Muscle layer of colon (tissue), 2 donors: ENCODE measurements around the gene WNT5A.

Experiments
- H3K27ac ChIP-seq: one replicate; pipeline ENCODE4 v1.7.0; 2013; ENCODE audit warnings: low read depth, mild to moderate bottlenecking, low read length, moderate library complexity
- H3K27me3 ChIP-seq, 2 donors: one replicate each; pipeline ENCODE4 v1.7.0; 2013; ENCODE audit warnings: low read length in 2 of 2, mild to moderate bottlenecking in 2 of 2; ENCODE audit not compliant: insufficient read depth in 2 of 2, control insufficient read depth in 1 of 2
- H3K36me3 ChIP-seq: one replicate; pipeline ENCODE4 v1.7.0; 2013; ENCODE audit warnings: mild to moderate bottlenecking, low read length; ENCODE audit not compliant: insufficient read depth
- H3K4me1 ChIP-seq: one replicate; pipeline ENCODE4 v1.7.0; 2013; ENCODE audit warnings: mild to moderate bottlenecking, low read length; ENCODE audit not compliant: insufficient read depth
- H3K4me3 ChIP-seq, 2 donors: one replicate each; pipeline ENCODE4 v1.7.0; 2013; ENCODE audit warnings: low read length in 2 of 2, low read depth in 1 of 2, mild to moderate bottlenecking in 1 of 2, moderate library complexity in 1 of 2
- H3K9ac ChIP-seq: one replicate; pipeline ENCODE4 v1.7.0; 2013; ENCODE audit warnings: low read length
- H3K9me3 ChIP-seq: one replicate; pipeline ENCODE4 v1.7.0; 2013; ENCODE audit warnings: mild to moderate bottlenecking, low read length
- donor health status: abdominal sarcoma.
- donor health status: Adenocarcinoma of cecum.

The WNT5A gene

DNA sequence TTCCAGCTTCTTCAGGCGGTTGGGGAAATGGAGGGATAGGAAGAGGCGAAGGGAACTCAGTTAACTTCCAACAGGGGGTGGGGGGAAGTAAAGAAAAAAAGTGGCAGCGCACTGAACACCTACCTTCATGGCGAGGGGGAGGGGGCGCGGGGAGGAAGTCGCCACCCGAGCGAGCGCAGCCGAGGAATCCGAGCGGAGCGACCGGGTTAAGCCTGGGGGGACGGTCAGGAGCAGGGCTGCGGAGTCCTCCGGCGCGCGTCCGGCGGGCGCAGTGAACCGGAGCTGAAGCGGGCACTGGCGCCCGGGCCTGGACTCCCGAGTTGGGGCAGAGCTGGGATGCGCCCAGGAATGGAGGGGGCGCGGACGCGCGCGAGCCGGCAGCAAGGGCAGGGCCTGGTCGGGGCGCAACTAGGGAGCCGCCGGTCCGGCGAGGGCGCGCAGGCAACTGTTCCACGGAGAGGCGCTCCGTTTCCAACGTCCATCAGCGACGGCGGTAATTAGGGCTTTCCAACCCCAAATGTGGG lies at the start of gene WNT5A:
Gene WNT5A (minus strand): TSS at position 450 of the 524 bp plus-strand sequence. CDS start 321 bp downstream, at position 129.
- Histone ChIP-seq H3K9me3 (no peaks in the 10 kb centered on the region), H3K36me3 (no peaks in the 10 kb centered on the region), H3K27me3 (peaks cover 0 to 1% of the 10 kb centered on the region in 2 donors), H3K27ac (peak within 1 kb of the TSS; percentile 76), H3K9ac (peak within 1 kb of the TSS; percentile 88), H3K4me3 (peak within 1 kb of the TSS; percentile 81 to 92), H3K4me1 (peaks cover 29% of the 10 kb centered on the region)

- no peak overlapping the region for H3K9ac ChIP-seq
- no peaks in the 10 kb centered on the region for H3K27me3 ChIP-seq
- H3K4me1 ChIP-seq, result no peaks in the 10 kb centered on the region
- no peak overlapping the region for H3K4me3 ChIP-seq
- H3K9me3 ChIP-seq, result no peaks in the 10 kb centered on the region
- no peak overlapping the region for H3K27ac ChIP-seq
- H3K36me3 ChIP-seq, result no peaks in the 10 kb centered on the region
Observed at GRCh38 chr3:55534876-55535275, 47.8 kb upstream of the WNT5A start.

DNA sequence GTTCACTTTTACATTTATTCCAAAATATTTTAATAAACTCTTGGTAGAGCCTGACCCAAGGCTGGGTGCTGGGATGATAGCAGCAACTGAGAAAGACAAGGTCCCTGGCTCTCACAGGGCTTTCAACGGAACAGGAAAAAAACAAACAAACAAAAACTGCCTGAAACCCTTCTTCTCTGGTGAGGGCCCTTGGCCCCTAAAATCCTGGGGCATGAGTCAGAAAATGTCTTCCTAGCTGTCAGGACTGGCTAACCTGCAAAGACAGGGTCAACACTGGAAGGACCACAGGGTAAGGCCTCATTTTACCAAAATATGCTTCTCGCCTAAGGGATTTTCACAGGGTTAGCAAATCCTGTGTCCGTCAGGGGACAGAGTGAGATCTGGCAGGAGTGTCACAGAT lies 45.7 kb upstream of the WNT5A start:
- Histone ChIP-seq H3K4me3 (no peak overlapping the region), H3K27me3 (no peaks in the 10 kb centered on the region), H3K9ac (no peak overlapping the region), H3K36me3 (no peaks in the 10 kb centered on the region), H3K27ac (no peak overlapping the region), H3K4me1 (no peaks in the 10 kb centered on the region), H3K9me3 (no peaks in the 10 kb centered on the region)

GRCh38 chr3:55531321-55531720 lies 44.2 kb upstream of the WNT5A start:
- H3K36me3 ChIP-seq, result no peaks in the 10 kb centered on the region
- H3K4me1 ChIP-seq, result no peaks in the 10 kb centered on the region
- no peaks in the 10 kb centered on the region for H3K9me3 ChIP-seq
- no peak overlapping the region for H3K4me3 ChIP-seq
- no peak overlapping the region for H3K9ac ChIP-seq
- no peaks in the 10 kb centered on the region for H3K27me3 ChIP-seq
- no peak overlapping the region for H3K27ac ChIP-seq

GRCh38 chr3:55527361-55527760 lies 40.3 kb upstream of the WNT5A start:
- Histone ChIP-seq H3K9ac (no peak overlapping the region), H3K4me1 (no peaks in the 10 kb centered on the region)

GRCh38 chr3:55526332-55527030 lies 39.4 kb upstream of the WNT5A start:
- Histone ChIP-seq H3K27me3 (no peaks in the 10 kb centered on the region), H3K4me1 (no peaks in the 10 kb centered on the region), H3K4me3 (no peak overlapping the region), H3K9ac (no peak overlapping the region), H3K27ac (no peak overlapping the region), H3K9me3 (no peaks in the 10 kb centered on the region), H3K36me3 (no peaks in the 10 kb centered on the region)

More at GRCh38 chr3:55527361-55527760, 40.3 kb upstream of the WNT5A start:
- no peaks in the 10 kb centered on the region for H3K9me3 ChIP-seq
- H3K36me3 ChIP-seq, result no peaks in the 10 kb centered on the region
- no peaks in the 10 kb centered on the region for H3K27me3 ChIP-seq
- no peak overlapping the region for H3K27ac ChIP-seq
- H3K4me3 ChIP-seq, result no peak overlapping the region

DNA sequence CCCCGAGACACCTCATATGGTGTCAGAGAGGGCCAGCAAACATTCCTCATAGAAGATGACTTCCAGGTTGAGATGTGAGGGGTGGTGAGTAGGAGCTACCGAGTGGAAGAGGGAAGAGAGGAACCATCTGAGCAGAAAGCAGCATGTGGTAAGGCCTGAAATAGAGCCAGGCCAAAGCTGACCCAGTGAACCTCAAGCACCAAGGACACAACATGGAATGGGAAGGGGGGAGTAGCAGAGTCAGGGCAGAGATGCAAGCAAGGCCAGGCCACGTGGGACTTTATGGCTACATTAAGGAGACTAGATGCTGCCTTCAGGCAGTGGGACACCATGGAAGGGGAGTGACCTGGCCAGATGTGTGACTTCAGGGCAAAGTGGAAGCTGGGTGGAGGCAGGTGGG lies 38.3 kb upstream of the WNT5A start:
- Histone ChIP-seq H3K9me3 (no peaks in the 10 kb centered on the region), H3K4me1 (no peaks in the 10 kb centered on the region), H3K27ac (no peak overlapping the region)

GRCh38 chr3:55524565-55525244 lies 37.6 kb upstream of the WNT5A start:
- Histone ChIP-seq H3K36me3 (no peaks in the 10 kb centered on the region), H3K9me3 (no peaks in the 10 kb centered on the region), H3K4me1 (no peaks in the 10 kb centered on the region), H3K27me3 (no peaks in the 10 kb centered on the region), H3K4me3 (no peak overlapping the region), H3K27ac (no peak overlapping the region), H3K9ac (no peak overlapping the region)

More for the DNA sequence above, 38.3 kb upstream of the WNT5A start:
- no peaks in the 10 kb centered on the region for H3K36me3 ChIP-seq
- H3K4me3 ChIP-seq, result no peak overlapping the region
- no peaks in the 10 kb centered on the region for H3K27me3 ChIP-seq
- no peak overlapping the region for H3K9ac ChIP-seq

DNA sequence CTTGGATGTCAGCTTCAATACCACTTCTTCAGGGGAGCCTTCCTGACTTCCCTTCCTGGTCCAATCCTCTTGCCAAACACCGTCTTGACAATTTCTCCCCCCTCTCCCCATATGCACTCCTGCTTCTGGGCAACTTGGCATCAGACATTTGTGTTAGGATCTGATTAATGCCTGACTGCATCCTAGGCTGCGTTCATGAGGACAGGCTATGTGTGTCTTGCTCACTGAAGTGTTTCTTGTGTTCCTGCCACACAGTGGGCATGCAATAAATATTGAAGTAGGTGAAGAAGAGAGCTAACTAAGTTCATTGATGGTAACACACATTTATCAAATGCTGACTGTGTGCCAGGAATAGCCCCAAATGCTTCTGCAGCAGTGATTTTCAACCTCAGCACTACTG lies 36.4 kb upstream of the WNT5A start:
- H3K9me3 ChIP-seq, result no peaks in the 10 kb centered on the region
- no peak overlapping the region for H3K27ac ChIP-seq
- H3K9ac ChIP-seq, result no peak overlapping the region
- no peaks in the 10 kb centered on the region for H3K36me3 ChIP-seq
- H3K27me3 ChIP-seq, result no peaks in the 10 kb centered on the region
- H3K4me3 ChIP-seq, result no peak overlapping the region
- H3K4me1 ChIP-seq, result no peaks in the 10 kb centered on the region

GRCh38 chr3:55521738-55522421 lies 34.8 kb upstream of the WNT5A start:
- no peaks in the 10 kb centered on the region for H3K27me3 ChIP-seq
- H3K36me3 ChIP-seq, result no peaks in the 10 kb centered on the region
- no peak overlapping the region for H3K9ac ChIP-seq
- H3K4me3 ChIP-seq, result no peak overlapping the region
- no peak overlapping the region for H3K27ac ChIP-seq
- no peaks in the 10 kb centered on the region for H3K4me1 ChIP-seq
- no peaks in the 10 kb centered on the region for H3K9me3 ChIP-seq

- H3K27ac ChIP-seq, result no peak overlapping the region
- H3K27me3 ChIP-seq, result no peaks in the 10 kb centered on the region
- H3K4me3 ChIP-seq, result no peak overlapping the region
- no peaks in the 10 kb centered on the region for H3K9me3 ChIP-seq
- no peaks in the 10 kb centered on the region for H3K4me1 ChIP-seq
- H3K36me3 ChIP-seq, result no peaks in the 10 kb centered on the region
- no peak overlapping the region for H3K9ac ChIP-seq
Observed at GRCh38 chr3:55521064-55521737, 34.1 kb upstream of the WNT5A start.
